Activated CD8-positive, alpha-beta memory T cell treated with anti-CD3 and anti-CD28 coated beads, Interleukin-2, amount 50 U/mL, for 24 hours (primary cell): ENCODE results near the gene FCER1G.

Experiments used
- DNase-seq: peaks from one replicate; pipeline ENCODE4 v3.0.0-alpha.2; 2020; ENCODE audit errors: extremely low read depth

Gene FCER1G

GRCh38 chr1:161266202-161266601 is 51.1 kb downstream of the FCER1G start:
- no peak for DNase-seq

GRCh38 chr1:161266836-161267235 is 51.7 kb downstream of the FCER1G start:
- no peak for DNase-seq

GRCh38 chr1:161267321-161267720 is 52.2 kb downstream of the FCER1G start:
- no peak for DNase-seq
